GM21529 (cell line): ENCODE measurements around the gene MRC2.
A peak's percentile ranks its signal among the peaks of the same experiment; 100 is the strongest.

Experiments used
- ATAC-seq: cut with Tn5 transposase; IDR thresholded peaks from one replicate; pipeline ENCODE4 v1.9.1; 2021; ENCODE audit not compliant: unreplicated experiment

The MRC2 gene

GRCh38 chr17:62717889-62718288 is 90.4 kb downstream of the MRC2 start:
- ATAC-seq, result no peak

- no peak for ATAC-seq
These were observed 91.0 kb downstream of the MRC2 start for GRCh38 chr17:62718429-62718828.

- ATAC-seq, result no peak
These were observed 92.1 kb downstream of the MRC2 start for GRCh38 chr17:62719586-62719985.

GRCh38 chr17:62720126-62720850 is 92.8 kb downstream of the MRC2 start:
- ATAC-seq, result no peak

GRCh38 chr17:62722625-62723024 is 95.2 kb downstream of the MRC2 start:
- no peak for ATAC-seq

GRCh38 chr17:62723842-62724241 is 96.4 kb downstream of the MRC2 start:
- no peak for ATAC-seq

GRCh38 chr17:62724398-62725146 is 97.1 kb downstream of the MRC2 start:
- ATAC-seq, result peak; percentile 94

- no peak for ATAC-seq
These were observed 98.3 kb downstream of the MRC2 start for GRCh38 chr17:62725791-62726249.

- ATAC-seq, result no peak
These were observed 100.6 kb downstream of the MRC2 start for GRCh38 chr17:62727916-62728672.

GRCh38 chr17:62732125-62732524 is 104.7 kb downstream of the MRC2 start:
- no peak for ATAC-seq

GRCh38 chr17:62735044-62735651 is 107.7 kb downstream of the MRC2 start:
- no peak for ATAC-seq

- ATAC-seq, result peak; percentile 72
These were observed 110.0 kb downstream of the MRC2 start for GRCh38 chr17:62737513-62737912.

- no peak for ATAC-seq
These were observed 110.8 kb downstream of the MRC2 start for GRCh38 chr17:62738281-62738680.

- ATAC-seq, result no peak
These were observed 112.3 kb downstream of the MRC2 start for GRCh38 chr17:62739645-62740388.

- peak; percentile 69 for ATAC-seq
These were observed 113.8 kb downstream of the MRC2 start for GRCh38 chr17:62741290-62741689.
